ENCODE data around the gene PFN3.

PFN3 gene

DNA sequence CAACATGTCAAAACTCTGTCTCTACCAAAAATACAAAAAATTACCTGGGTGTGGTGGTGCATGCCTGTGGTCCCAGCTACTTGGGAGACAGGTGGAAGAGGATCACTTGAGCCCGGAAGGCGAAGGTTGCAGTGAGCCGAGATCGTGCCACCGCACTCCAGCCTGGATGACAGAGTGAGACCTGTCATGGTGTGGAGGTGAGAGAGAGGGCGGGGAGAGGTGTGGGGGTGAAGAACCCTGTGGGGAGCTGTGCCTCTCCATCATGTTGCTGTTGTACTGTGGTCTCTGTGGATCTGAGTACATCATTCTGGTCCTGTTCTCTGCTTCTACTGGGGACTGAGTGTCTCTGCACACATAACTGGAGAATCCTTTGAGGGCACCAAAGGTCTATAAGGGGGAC, 27.6 kb downstream of the PFN3 start:
- H3K27ac ChIP-seq (ENCODE audit: insufficient read depth, low read length, poor library complexity, severe bottlenecking), result peak overlapping the region; percentile 59
- peaks cover 21% of the 10 kb centered on the region for H3K36me3 ChIP-seq (ENCODE audit: control insufficient read depth, insufficient read depth, low read length)
- peak in 1 of 3 donors; percentile 21 for DNase-seq
- no peaks in the 10 kb centered on the region for H3K9me3 ChIP-seq (ENCODE audit: control insufficient read depth, low read length)
- peak overlapping the region; percentile 28 for H3K4me3 ChIP-seq (ENCODE audit: insufficient read depth, low read depth, low read length, poor library complexity, severe bottlenecking)
- H3K27me3 ChIP-seq (replicated peaks; ENCODE audit: control insufficient read depth, insufficient read depth, low read length, poor library complexity, severe bottlenecking), result no peaks in the 10 kb centered on the region
- peaks cover 47% of the 10 kb centered on the region for H3K4me1 ChIP-seq (ENCODE audit: control insufficient read depth, insufficient read depth, low read length, poor library complexity, severe bottlenecking)

DNA sequence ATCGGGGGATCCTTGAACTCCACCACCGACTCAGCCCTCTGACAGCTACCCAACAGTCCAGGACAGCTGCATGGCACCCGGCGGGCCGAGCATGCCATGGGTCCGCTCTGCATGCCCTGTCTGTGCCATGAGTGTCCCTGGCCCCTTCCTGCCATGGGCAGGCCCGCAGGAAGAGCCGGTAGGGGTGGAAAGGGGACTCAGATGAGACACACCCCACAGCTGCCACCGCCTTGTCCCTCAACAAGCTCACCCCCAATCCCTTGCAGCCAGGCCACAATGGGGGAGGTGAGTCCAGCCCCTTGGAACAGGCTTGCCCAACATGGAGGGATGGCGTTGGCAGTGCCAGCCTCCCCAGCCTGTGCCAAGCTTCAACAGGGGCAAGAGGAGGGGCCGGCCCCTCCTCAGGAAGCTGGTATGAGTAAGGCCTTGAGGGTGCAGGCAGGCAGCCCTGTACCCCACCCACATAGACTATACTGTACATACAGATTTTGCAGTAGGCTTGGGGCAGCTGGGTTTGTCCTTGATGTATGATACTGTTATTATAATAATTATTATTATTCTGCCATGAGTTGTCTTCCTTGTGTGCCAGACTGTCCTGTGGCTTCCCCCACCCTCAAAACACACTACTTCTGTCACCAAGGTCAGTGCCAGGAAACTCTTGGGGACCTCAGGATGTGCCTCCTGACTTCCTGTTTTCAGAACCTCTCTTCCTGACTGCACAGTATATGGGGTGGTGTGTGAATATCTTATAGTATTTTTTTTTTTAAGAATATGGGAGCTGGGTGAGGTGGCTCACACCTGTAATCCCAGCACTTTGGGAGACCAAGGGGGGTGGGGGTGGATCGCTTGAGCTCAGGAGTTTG, 28.2 kb downstream of the PFN3 start:
- peak in 1 of 3 donors; percentile 15 for DNase-seq
- Histone ChIP-seq H3K4me3 (ENCODE audit: insufficient read depth, low read depth, low read length, poor library complexity, severe bottlenecking) (peak overlapping the region; percentile 43), H3K27ac (ENCODE audit: insufficient read depth, low read length, poor library complexity, severe bottlenecking) (peak overlapping the region; percentile 59), H3K4me1 (ENCODE audit: control insufficient read depth, insufficient read depth, low read length, poor library complexity, severe bottlenecking) (peaks cover 47% of the 10 kb centered on the region), H3K27me3 (replicated peaks; ENCODE audit: control insufficient read depth, insufficient read depth, low read length, poor library complexity, severe bottlenecking) (no peaks in the 10 kb centered on the region), H3K36me3 (ENCODE audit: control insufficient read depth, insufficient read depth, low read length) (peaks cover 27% of the 10 kb centered on the region), H3K9me3 (ENCODE audit: control insufficient read depth, low read length) (no peaks in the 10 kb centered on the region)

DNA sequence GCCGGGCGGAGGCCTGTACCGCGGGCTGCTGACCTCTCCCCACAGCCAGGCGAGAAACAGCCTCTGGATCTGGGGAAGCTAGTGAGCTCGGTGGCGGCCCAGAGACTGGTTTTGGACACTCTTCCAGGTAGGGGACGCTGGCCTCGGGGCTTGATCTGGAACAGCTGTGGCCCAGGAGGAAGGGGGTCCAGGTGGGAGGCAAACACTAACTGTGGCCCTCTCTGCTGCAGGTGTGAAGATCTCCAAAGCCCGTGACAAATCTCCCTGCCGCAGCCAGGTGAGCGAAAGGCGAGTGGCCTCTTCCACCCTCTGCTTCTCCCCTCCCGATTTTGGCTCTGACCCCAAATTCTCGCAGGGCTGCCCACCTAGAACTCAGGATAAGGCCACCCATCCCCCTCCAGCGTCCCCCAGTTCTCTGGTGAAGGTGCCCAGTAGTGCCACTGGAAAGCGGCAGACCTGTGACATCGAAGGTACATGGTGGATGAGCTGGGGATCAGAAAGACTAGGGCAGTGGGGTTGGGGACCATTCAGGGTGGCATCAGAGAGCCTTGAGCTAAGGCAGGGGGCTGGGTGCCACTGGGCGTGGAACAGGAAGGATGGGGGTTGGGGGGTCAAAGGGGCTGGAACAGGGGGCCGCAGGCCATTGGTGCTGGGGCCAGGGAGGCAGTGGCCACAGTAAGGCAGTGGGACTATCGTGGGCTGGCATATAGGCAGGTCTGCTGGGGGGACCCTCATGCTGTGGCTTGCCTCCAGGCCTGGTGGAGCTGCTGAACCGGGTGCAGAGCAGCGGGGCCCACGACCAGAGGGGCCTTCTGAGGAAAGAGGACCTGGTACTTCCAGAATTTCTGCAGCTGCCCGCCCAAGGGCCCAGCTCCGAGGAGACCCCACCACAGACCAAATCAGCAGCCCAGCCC, 29.1 kb downstream of the PFN3 start:
- peaks cover 47% of the 10 kb centered on the region for H3K4me1 ChIP-seq (ENCODE audit: control insufficient read depth, insufficient read depth, low read length, poor library complexity, severe bottlenecking)
- peak overlapping the region; percentile 59 for H3K27ac ChIP-seq (ENCODE audit: insufficient read depth, low read length, poor library complexity, severe bottlenecking)

DNA sequence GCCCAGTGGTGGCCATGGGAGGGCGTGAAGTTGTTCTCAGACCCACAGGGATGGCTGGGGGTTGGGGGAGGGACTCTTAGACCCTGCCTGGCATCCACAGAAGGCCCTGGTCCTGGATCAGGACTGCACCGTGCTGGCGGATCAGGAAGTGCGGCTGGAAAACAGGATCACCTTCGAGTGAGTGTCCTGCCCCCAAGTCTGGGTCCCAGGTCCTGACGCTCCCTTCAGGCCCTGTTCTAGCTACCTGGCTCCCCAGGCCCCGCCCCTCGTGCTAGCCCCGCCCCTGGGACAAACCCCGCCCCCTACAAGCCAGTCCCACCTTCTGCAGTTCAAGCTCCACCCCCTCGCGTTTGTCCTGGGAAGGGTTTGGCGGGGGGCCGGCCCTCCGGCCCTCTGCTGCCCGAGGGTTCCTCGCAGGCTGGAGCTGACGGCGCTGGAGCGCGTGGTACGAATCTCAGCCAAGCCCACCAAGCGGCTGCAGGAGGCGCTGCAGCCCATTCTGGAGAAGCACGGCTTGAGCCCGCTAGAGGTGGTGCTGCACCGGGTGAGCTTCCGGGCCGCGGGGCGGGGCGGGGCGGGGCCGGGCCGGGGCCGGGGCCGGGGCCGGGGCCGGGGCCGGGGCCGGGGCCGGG, 29.9 kb downstream of the PFN3 start:
- Histone ChIP-seq H3K36me3 (ENCODE audit: control insufficient read depth, insufficient read depth, low read length) (peaks cover 43% of the 10 kb centered on the region), H3K4me3 (ENCODE audit: insufficient read depth, low read depth, low read length, poor library complexity, severe bottlenecking) (no peak overlapping the region), H3K27ac (ENCODE audit: insufficient read depth, low read length, poor library complexity, severe bottlenecking) (peak overlapping the region; percentile 59), H3K27me3 (replicated peaks; ENCODE audit: control insufficient read depth, insufficient read depth, low read length, poor library complexity, severe bottlenecking) (no peaks in the 10 kb centered on the region), H3K9me3 (ENCODE audit: control insufficient read depth, low read length) (no peaks in the 10 kb centered on the region), H3K4me1 (ENCODE audit: control insufficient read depth, insufficient read depth, low read length, poor library complexity, severe bottlenecking) (peaks cover 47% of the 10 kb centered on the region)
- peak in 1 of 3 donors; percentile 51 for DNase-seq

More for the DNA sequence above, 29.1 kb downstream of the PFN3 start:
- Histone ChIP-seq H3K4me3 (ENCODE audit: insufficient read depth, low read depth, low read length, poor library complexity, severe bottlenecking) (peak overlapping the region; percentile 43), H3K9me3 (ENCODE audit: control insufficient read depth, low read length) (no peaks in the 10 kb centered on the region), H3K27me3 (replicated peaks; ENCODE audit: control insufficient read depth, insufficient read depth, low read length, poor library complexity, severe bottlenecking) (no peaks in the 10 kb centered on the region), H3K36me3 (ENCODE audit: control insufficient read depth, insufficient read depth, low read length) (peaks cover 36% of the 10 kb centered on the region)
- DNase-seq, result no peak

DNA sequence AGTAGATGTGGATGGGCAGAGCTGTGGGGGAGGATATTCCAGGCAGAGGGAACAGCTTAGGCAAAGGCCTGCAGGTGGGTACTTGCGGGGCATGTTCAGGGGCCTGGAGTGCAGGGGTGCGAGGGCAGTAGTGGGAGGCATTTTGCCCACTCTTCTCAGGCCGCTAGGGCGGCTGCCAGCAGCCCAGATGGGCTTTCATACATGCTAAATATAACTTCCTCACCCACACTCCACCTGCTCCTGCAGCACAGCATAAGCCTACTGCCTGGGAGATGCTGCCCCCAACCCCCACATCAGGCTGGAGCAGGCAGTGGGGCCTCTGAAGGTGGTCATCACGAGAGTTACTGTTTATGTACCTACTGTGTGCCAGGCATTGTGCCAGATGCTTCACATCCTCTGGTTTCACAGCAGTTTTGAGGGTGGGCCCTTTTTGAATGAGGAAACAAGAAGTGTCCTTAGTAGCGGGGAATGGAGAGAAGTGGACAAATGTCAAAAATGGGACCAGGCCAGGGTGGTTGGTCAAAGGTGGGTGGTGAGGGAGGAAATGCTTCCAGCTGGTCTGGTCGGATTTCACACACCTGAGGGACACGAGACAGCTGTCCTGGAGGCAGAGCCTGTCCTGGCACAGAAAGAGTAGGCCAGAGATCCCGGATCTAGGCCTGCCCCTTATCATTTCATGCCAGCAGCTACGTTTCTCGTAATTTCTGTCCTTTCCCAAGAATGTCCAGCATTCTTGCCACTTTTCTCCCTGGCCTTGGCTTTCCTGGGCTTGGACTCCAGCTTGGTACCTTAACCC, 30.6 kb downstream of the PFN3 start:
- H3K9me3 ChIP-seq (ENCODE audit: control insufficient read depth, low read length), result no peaks in the 10 kb centered on the region
- H3K36me3 ChIP-seq (ENCODE audit: control insufficient read depth, insufficient read depth, low read length), result peaks cover 45% of the 10 kb centered on the region
- no peak overlapping the region for H3K4me3 ChIP-seq (ENCODE audit: insufficient read depth, low read depth, low read length, poor library complexity, severe bottlenecking)
- DNase-seq, result no peak
- no peaks in the 10 kb centered on the region for H3K27me3 ChIP-seq (replicated peaks; ENCODE audit: control insufficient read depth, insufficient read depth, low read length, poor library complexity, severe bottlenecking)
- peak overlapping the region; percentile 50 for H3K27ac ChIP-seq (ENCODE audit: insufficient read depth, low read length, poor library complexity, severe bottlenecking)
- H3K4me1 ChIP-seq (ENCODE audit: control insufficient read depth, insufficient read depth, low read length, poor library complexity, severe bottlenecking), result peaks cover 48% of the 10 kb centered on the region

DNA sequence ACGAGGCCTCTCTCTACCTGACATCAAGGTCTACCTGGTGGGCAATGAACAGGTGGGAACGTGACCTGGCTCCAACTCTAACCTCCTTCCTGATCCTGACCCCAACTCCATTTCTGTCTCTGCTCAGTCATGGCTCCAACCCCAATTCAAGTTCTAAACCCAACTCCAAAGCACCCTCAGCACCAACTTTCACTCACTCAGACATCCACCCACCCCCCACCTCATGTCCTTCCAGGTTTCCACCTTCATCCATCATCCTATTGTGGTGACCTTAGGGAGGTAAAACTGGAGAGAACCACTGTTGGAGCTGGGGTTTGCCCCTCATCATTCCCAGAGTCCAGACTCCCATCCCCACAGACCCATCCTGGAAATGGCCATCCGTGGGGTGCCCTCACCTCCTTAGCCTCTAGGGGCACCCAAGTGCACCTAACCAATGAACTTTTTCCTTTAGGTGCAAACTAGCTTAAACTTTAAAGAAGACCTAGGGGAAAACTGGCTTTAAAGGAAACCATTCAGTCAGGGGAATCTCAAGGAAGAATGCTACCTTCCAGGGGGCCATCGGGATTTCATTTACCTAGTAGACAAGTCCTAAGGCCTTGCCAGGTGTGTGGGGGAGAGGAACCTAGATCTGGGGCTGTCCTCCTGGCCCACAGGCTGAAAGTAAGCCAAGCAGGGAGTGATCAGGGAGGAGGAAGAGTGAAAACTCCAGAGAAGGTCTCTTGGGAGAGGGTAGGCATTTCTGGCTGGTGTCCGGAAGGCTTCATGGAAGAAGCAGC, 31.4 kb downstream of the PFN3 start:
- H3K4me3 ChIP-seq (ENCODE audit: insufficient read depth, low read depth, low read length, poor library complexity, severe bottlenecking), result no peak overlapping the region
- peak overlapping the region; percentile 29 for H3K27ac ChIP-seq (ENCODE audit: insufficient read depth, low read length, poor library complexity, severe bottlenecking)
- H3K4me1 ChIP-seq (ENCODE audit: control insufficient read depth, insufficient read depth, low read length, poor library complexity, severe bottlenecking), result peaks cover 51% of the 10 kb centered on the region
- H3K9me3 ChIP-seq (ENCODE audit: control insufficient read depth, low read length), result no peaks in the 10 kb centered on the region
- H3K36me3 ChIP-seq (ENCODE audit: control insufficient read depth, insufficient read depth, low read length), result peaks cover 45% of the 10 kb centered on the region
- H3K27me3 ChIP-seq (replicated peaks; ENCODE audit: control insufficient read depth, insufficient read depth, low read length, poor library complexity, severe bottlenecking), result no peaks in the 10 kb centered on the region
- no peak for DNase-seq

DNA sequence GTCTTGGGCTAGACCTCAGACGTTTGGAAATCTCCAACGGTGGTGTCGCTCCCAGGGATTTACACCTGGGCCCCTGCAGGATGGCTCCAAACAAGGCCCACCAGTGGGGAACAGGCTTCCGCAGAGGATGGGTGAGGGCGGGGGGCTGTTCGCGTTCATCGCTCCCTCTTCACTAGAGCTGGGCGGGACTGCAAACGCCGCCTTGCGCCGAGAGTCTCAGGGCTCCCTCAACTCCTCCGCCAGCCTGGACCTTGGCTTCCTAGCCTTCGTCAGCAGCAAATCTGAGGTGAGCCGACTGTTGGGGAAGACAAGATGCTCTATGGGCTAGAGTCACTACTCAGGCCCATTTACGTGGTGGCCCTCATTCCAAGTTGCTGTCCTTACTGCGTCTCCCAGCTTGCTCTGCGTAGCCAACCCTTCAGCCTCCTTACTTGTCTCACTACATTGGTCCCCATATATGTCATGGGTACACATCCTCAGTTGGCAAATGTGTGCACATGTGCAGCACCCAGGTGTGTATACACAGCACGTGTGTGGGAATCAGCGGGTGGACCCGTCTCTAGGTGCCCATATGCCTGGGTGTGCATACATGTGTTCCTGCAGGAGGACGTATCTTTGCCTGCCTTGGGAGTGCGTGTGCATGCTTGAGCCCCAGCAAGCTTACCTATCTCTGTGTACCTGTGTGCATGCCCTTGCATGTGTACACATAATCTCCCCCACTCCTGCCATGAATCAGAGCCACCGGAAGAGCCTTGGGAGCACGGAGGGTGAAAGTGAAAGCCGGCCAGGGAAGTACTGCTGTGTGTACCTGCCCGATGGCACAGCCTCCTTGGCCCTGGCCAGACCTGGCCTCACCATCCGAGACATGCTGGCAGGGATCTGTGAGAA, 32.2 kb downstream of the PFN3 start:
- Histone ChIP-seq H3K9me3 (ENCODE audit: control insufficient read depth, low read length) (no peaks in the 10 kb centered on the region), H3K36me3 (ENCODE audit: control insufficient read depth, insufficient read depth, low read length) (peaks cover 45% of the 10 kb centered on the region), H3K4me1 (ENCODE audit: control insufficient read depth, insufficient read depth, low read length, poor library complexity, severe bottlenecking) (peaks cover 51% of the 10 kb centered on the region), H3K27ac (ENCODE audit: insufficient read depth, low read length, poor library complexity, severe bottlenecking) (peak overlapping the region; percentile 7), H3K27me3 (replicated peaks; ENCODE audit: control insufficient read depth, insufficient read depth, low read length, poor library complexity, severe bottlenecking) (no peaks in the 10 kb centered on the region), H3K4me3 (ENCODE audit: insufficient read depth, low read depth, low read length, poor library complexity, severe bottlenecking) (no peak overlapping the region)
- no peak for DNase-seq

DNA sequence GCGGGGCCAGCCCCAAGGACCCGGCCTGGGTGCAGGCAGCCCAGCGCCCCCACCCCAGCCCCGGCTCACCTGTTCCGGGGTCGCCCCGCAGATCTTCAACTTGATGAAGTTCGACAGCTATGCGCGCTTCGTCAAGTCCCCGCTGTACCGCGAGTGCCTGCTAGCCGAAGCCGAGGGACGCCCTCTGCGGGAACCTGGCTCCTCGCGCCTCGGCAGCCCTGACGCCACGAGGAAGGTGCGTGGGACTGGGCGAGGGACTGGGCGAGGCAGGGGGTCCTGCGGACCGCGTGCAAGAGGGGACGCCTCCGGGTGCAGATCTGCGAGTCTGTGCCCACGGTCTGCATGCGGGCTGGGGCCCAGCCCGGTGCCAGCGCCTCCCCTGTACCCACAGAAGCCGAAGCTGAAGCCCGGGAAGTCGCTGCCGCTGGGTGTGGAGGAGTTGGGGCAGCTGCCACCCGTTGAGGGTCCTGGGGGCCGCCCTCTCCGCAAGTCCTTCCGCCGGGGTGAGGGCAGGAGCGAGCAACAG, 33.1 kb downstream of the PFN3 start:
- no peak overlapping the region for H3K27ac ChIP-seq (ENCODE audit: insufficient read depth, low read length, poor library complexity, severe bottlenecking)
- no peak for DNase-seq
- H3K36me3 ChIP-seq (ENCODE audit: control insufficient read depth, insufficient read depth, low read length), result peaks cover 45% of the 10 kb centered on the region
- no peaks in the 10 kb centered on the region for H3K27me3 ChIP-seq (replicated peaks; ENCODE audit: control insufficient read depth, insufficient read depth, low read length, poor library complexity, severe bottlenecking)
- H3K9me3 ChIP-seq (ENCODE audit: control insufficient read depth, low read length), result no peaks in the 10 kb centered on the region
- peaks cover 50% of the 10 kb centered on the region for H3K4me1 ChIP-seq (ENCODE audit: control insufficient read depth, insufficient read depth, low read length, poor library complexity, severe bottlenecking)
- no peak overlapping the region for H3K4me3 ChIP-seq (ENCODE audit: insufficient read depth, low read depth, low read length, poor library complexity, severe bottlenecking)

Data from effector memory CD4-positive, alpha-beta T cell (primary cell).